DND-41 (cell line): ENCODE measurements around the gene PTH2R.

Experiments used
- CTCF ChIP-seq: IDR thresholded peaks from 2 replicates; pipeline ENCODE4 v1.5.1; 2012; ENCODE audit warnings: borderline replicate concordance, low read length, moderate library complexity, mild to moderate bottlenecking; ENCODE audit not compliant: poor library complexity, severe bottlenecking; ENCODE audit errors: extremely low read depth
- EZH2 ChIP-seq: IDR thresholded peaks from 3 replicates; pipeline ENCODE4 v1.6.1; 2012; ENCODE audit warnings: borderline replicate concordance, low read depth, mild to moderate bottlenecking, moderate library complexity, low read length, inconsistent platforms; ENCODE audit not compliant: severe bottlenecking

GRCh38 chr2:208479342-208479741, 72.8 kb downstream of the PTH2R start:
- TF ChIP-seq CTCF: no peak
- no peak for TF ChIP-seq EZH2
